ENCODE data around the gene ERH.

DNA sequence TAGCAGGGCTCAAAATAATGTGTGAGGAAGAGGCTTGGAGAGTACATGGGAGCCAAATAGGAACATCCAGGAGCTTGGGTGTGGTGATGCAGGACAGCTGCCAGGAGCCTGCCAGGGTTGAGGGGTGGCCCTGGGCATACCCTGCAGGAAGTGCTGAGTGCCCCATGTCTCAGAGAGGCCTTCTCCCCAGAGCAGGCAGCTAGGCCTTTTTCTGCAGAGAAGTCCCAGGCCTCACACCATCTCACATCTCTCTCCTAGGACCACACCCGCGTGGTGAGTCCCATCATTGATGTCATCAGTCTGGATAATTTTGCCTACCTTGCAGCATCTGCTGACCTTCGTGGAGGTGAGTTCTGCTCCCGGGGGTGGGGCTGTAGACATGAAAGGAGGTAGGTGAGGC is 66.9 kb downstream of the ERH start:
- no peak for TF ChIP-seq POLR2A (IDR thresholded peaks at IDR 0.05)
- TF ChIP-seq, protein P1, sequence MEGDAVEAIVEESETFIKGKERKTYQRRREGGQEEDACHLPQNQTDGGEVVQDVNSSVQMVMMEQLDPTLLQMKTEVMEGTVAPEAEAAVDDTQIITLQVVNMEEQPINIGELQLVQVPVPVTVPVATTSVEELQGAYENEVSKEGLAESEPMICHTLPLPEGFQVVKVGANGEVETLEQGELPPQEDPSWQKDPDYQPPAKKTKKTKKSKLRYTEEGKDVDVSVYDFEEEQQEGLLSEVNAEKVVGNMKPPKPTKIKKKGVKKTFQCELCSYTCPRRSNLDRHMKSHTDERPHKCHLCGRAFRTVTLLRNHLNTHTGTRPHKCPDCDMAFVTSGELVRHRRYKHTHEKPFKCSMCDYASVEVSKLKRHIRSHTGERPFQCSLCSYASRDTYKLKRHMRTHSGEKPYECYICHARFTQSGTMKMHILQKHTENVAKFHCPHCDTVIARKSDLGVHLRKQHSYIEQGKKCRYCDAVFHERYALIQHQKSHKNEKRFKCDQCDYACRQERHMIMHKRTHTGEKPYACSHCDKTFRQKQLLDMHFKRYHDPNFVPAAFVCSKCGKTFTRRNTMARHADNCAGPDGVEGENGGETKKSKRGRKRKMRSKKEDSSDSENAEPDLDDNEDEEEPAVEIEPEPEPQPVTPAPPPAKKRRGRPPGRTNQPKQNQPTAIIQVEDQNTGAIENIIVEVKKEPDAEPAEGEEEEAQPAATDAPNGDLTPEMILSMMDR (IDR thresholded peaks at IDR 0.05) = no peak
